DND-41 (cell line): ENCODE results near the gene PLCB4.

ENCODE experiments used
- ATAC-seq: fragments of 200-7000 bp; cut with Tn5 transposase; 3 replicates; pipeline ENCODE4 v1.9.1; 2021; ENCODE audit warnings: low read depth; ENCODE audit not compliant: insufficient read depth
- DNase-seq: peaks from one replicate; pipeline ENCODE4 v3.0.0-alpha.2; 2020
- H2AFZ ChIP-seq: 2 replicates; pipeline ENCODE4 v1.6.0; 2012; ENCODE audit warnings: low read depth, low read length
- H3K27ac ChIP-seq: 2 replicates; pipeline ENCODE4 v1.5.1; 2012; ENCODE audit warnings: low read length, inconsistent platforms
- H3K27me3 ChIP-seq: fragments of 200-600 bp; sonication (generic); 2 replicates; pipeline ENCODE4 v1.6.0; 2012; ENCODE audit warnings: low read length, mild to moderate bottlenecking, inconsistent platforms; ENCODE audit not compliant: insufficient read depth, poor library complexity
- H3K36me3 ChIP-seq: 2 replicates; pipeline ENCODE4 v1.5.1; 2012; ENCODE audit warnings: low read length, inconsistent platforms; ENCODE audit not compliant: insufficient read depth
- H3K4me1 ChIP-seq: 2 replicates; pipeline ENCODE4 v1.5.1; 2012; ENCODE audit warnings: mild to moderate bottlenecking, low read length; ENCODE audit not compliant: insufficient read depth
- H3K4me2 ChIP-seq: 2 replicates; pipeline ENCODE4 v1.6.0; 2012; ENCODE audit warnings: mild to moderate bottlenecking, moderate library complexity, low read length, inconsistent platforms; ENCODE audit not compliant: insufficient read depth
- H3K4me3 ChIP-seq, 2 experiments: fragments of 200-600 bp in 1 of 2; shearing (Covaris generic) in 1 of 2; 2 replicates each; pipeline ENCODE4 v1.5.1; 2012 to 2016; ENCODE audit warnings: inconsistent platforms in 2 of 2, low read length in 2 of 2, mild to moderate bottlenecking in 2 of 2, low read depth in 1 of 2, moderate library complexity in 1 of 2
- H3K79me2 ChIP-seq: 2 replicates; pipeline ENCODE4 v1.6.0; 2012; ENCODE audit warnings: low read length, inconsistent platforms; ENCODE audit not compliant: insufficient read depth
- H3K9ac ChIP-seq: 2 replicates; pipeline ENCODE4 v1.6.0; 2012; ENCODE audit warnings: low read depth, mild to moderate bottlenecking, inconsistent platforms, low read length, moderate library complexity
- H3K9me3 ChIP-seq: 2 replicates; pipeline ENCODE4 v1.5.1; 2012; ENCODE audit warnings: low read length, moderate library complexity, mild to moderate bottlenecking, inconsistent platforms; ENCODE audit not compliant: insufficient read depth, severe bottlenecking
- H4K20me1 ChIP-seq: 2 replicates; pipeline ENCODE4 v1.6.0; 2012; ENCODE audit warnings: low read length; ENCODE audit not compliant: insufficient read depth
- CTCF ChIP-seq: IDR thresholded peaks from 2 replicates; pipeline ENCODE4 v1.5.1; 2012; ENCODE audit warnings: borderline replicate concordance, low read length, moderate library complexity, mild to moderate bottlenecking; ENCODE audit not compliant: poor library complexity, severe bottlenecking; ENCODE audit errors: extremely low read depth
- EZH2 ChIP-seq: IDR thresholded peaks from 3 replicates; pipeline ENCODE4 v1.6.1; 2012; ENCODE audit warnings: borderline replicate concordance, low read depth, mild to moderate bottlenecking, moderate library complexity, low read length, inconsistent platforms; ENCODE audit not compliant: severe bottlenecking

Gene PLCB4

GRCh38 chr20:9363673-9364072 is 294.8 kb downstream of the PLCB4 start:
- Histone ChIP-seq H3K27me3 (no peaks in the 10 kb centered on the region), H3K4me1 (no peaks in the 10 kb centered on the region), H3K9me3 (no peaks in the 10 kb centered on the region), H3K79me2 (no peaks in the 10 kb centered on the region), H3K9ac (no peak overlapping the region), H4K20me1 (no peaks in the 10 kb centered on the region), H3K36me3 (peaks cover 3% of the 10 kb centered on the region; the same call in 1 of the 2 replicates), H3K27ac (no peak overlapping the region), H3K4me3 (no peak overlapping the region), H2AFZ (no peak overlapping the region), H3K4me2 (no peak overlapping the region)
- ATAC-seq = no peak
- TF ChIP-seq EZH2 = no peak
- no peak for TF ChIP-seq CTCF
- DNase-seq = no peak

GRCh38 chr20:9367328-9367727 is 298.4 kb downstream of the PLCB4 start:
- Histone ChIP-seq H3K4me1 (no peaks in the 10 kb centered on the region), H3K27ac (no peak overlapping the region), H3K36me3 (peaks cover 3% of the 10 kb centered on the region; the same call in 1 of the 2 replicates), H2AFZ (no peak overlapping the region), H3K9ac (no peak overlapping the region), H3K4me3 (no peak overlapping the region), H3K79me2 (no peaks in the 10 kb centered on the region), H3K4me2 (no peak overlapping the region), H3K27me3 (no peaks in the 10 kb centered on the region), H4K20me1 (no peaks in the 10 kb centered on the region), H3K9me3 (no peaks in the 10 kb centered on the region)
- ATAC-seq (no peak), DNase-seq (no peak)
- TF ChIP-seq CTCF (no peak), EZH2 (no peak)

- Histone ChIP-seq H3K4me3 (no peak overlapping the region), H3K9ac (no peak overlapping the region), H3K36me3 (peaks cover 3% of the 10 kb centered on the region; the same call in 1 of the 2 replicates), H3K27ac (no peak overlapping the region), H3K4me2 (no peak overlapping the region), H3K79me2 (no peaks in the 10 kb centered on the region), H3K9me3 (no peaks in the 10 kb centered on the region), H3K4me1 (no peaks in the 10 kb centered on the region), H4K20me1 (no peaks in the 10 kb centered on the region), H3K27me3 (no peaks in the 10 kb centered on the region), H2AFZ (no peak overlapping the region)
- ATAC-seq (no peak), DNase-seq (no peak)
- TF ChIP-seq EZH2 (no peak), CTCF (no peak)
These were observed 298.9 kb downstream of the PLCB4 start for GRCh38 chr20:9367746-9368145.

GRCh38 chr20:9368893-9369292 is 300.0 kb downstream of the PLCB4 start:
- peaks cover 3% of the 10 kb centered on the region; the same call in 1 of the 2 replicates for H3K36me3 ChIP-seq
- no peaks in the 10 kb centered on the region for H3K9me3 ChIP-seq
- no peak overlapping the region for H3K9ac ChIP-seq
- H3K79me2 ChIP-seq = no peaks in the 10 kb centered on the region
- no peak overlapping the region for H3K4me3 ChIP-seq
- no peaks in the 10 kb centered on the region for H3K4me1 ChIP-seq
- no peaks in the 10 kb centered on the region for H3K27me3 ChIP-seq
- H3K4me2 ChIP-seq = no peak overlapping the region
- ATAC-seq (no peak), DNase-seq (no peak)
- H4K20me1 ChIP-seq = no peaks in the 10 kb centered on the region
- no peak overlapping the region for H2AFZ ChIP-seq
- H3K27ac ChIP-seq = no peak overlapping the region
- TF ChIP-seq CTCF = no peak
- TF ChIP-seq EZH2 = no peak
